GM12878 (cell line): ENCODE measurements around the gene SLC23A1. TPM values are rescaled to one million over a fixed set of nuclear protein-coding genes. Genes with fewer than 3 reads are reported as not detected.

Experiments used
- ATAC-seq: fragments of 200-7000 bp; cut with Tn5 transposase; 3 replicates; pipeline ENCODE4 v1.9.1; 2020; ENCODE audit warnings: mild to moderate bottlenecking, moderate library complexity
- BruUV-seq: library from RNA; stranded (reverse); fragments of 400-500 nt; replicated peaks from 2 replicates; lab custom pipeline; 2021; lab: Mats Ljungman, UMichigan
- CTCF ChIA-PET: fragments of 300-600 bp; sonication (Branson Sonifier 250); formaldehyde crosslinking; extraction: SDS; loops from one replicate; lab custom pipeline; 2021; ENCODE audit warnings: inconsistent platforms; lab: Yijun Ruan, JAX
- POLR2A ChIA-PET: fragments of 350-600 bp; formaldehyde crosslinking; extraction: SDS; loops from one replicate; lab custom pipeline; 2021; ENCODE audit warnings: inconsistent platforms; lab: Charles Lee
- RAD21 ChIA-PET: fragments of 300-600 bp; sonication (Branson Sonifier 250); formaldehyde crosslinking; loops from one replicate; lab custom pipeline; 2023; ENCODE audit warnings: antibody characterized with exemption; ENCODE audit not compliant: unreplicated experiment; lab: Charles Lee
- SMC1A ChIA-PET: fragments of 300-600 bp; sonication (Branson Sonifier 250); formaldehyde crosslinking; loops from one replicate; lab custom pipeline; 2023; ENCODE audit not compliant: unreplicated experiment, uncharacterized antibody; lab: Charles Lee
- DNase-seq: peaks from one replicate; pipeline ENCODE4 v3.0.0-alpha.2; 2011; ENCODE audit warnings: low read depth, low spot score
- FAIRE-seq: peaks from 3 replicates; lab custom pipeline; 2011; peaks lifted over from hg19 to GRCh38; lab: Jason Lieb, UNC
- H2AFZ ChIP-seq: 2 replicates; pipeline ENCODE4 v1.6.0; 2011; ENCODE audit warnings: low read depth, low read length, control low read depth; ENCODE audit not compliant: control insufficient read depth
- H3K27ac ChIP-seq: 2 replicates; pipeline ENCODE4 v1.5.1; 2011; ENCODE audit warnings: control low read depth; ENCODE audit not compliant: control insufficient read depth, insufficient read depth
- H3K27me3 ChIP-seq, 2 experiments: replicated peaks in 1 of 2; 2 replicates each; pipeline versions ENCODE4 v1.6.0 to v1.6.1; 2011; ENCODE audit warnings: low read length in 1 of 2; ENCODE audit not compliant: control insufficient read depth in 2 of 2, insufficient read depth in 2 of 2
- H3K36me3 ChIP-seq, 2 experiments: 2 replicates each; pipeline ENCODE4 v1.5.1; 2011; ENCODE audit warnings: low read length in 1 of 2; ENCODE audit not compliant: control insufficient read depth in 2 of 2, insufficient read depth in 2 of 2
- H3K4me1 ChIP-seq: 2 replicates; pipeline ENCODE4 v1.6.1; 2011; ENCODE audit warnings: mild to moderate bottlenecking, low read length, moderate library complexity, mixed read lengths; ENCODE audit not compliant: control insufficient read depth, insufficient read depth
- H3K4me2 ChIP-seq: 2 replicates; pipeline ENCODE4 v1.6.0; 2011; ENCODE audit warnings: control low read depth; ENCODE audit not compliant: control insufficient read depth, insufficient read depth
- H3K4me3 ChIP-seq: fragments of 200-600 bp; sonication (generic); 2 replicates; pipeline ENCODE4 v1.5.1; 2016
- H3K79me2 ChIP-seq: 2 replicates; pipeline ENCODE4 v1.6.0; 2011; ENCODE audit warnings: low read length; ENCODE audit not compliant: control insufficient read depth, insufficient read depth
- H3K9ac ChIP-seq: 2 replicates; pipeline ENCODE4 v1.8.0; 2011; ENCODE audit warnings: low read length, control low read depth, mixed read lengths; ENCODE audit not compliant: control insufficient read depth, insufficient read depth
- H3K9me3 ChIP-seq: replicated peaks from 3 replicates; pipeline ENCODE4 v1.5.1; 2011; ENCODE audit warnings: mild to moderate bottlenecking, low read length; ENCODE audit not compliant: control insufficient read depth, insufficient read depth
- H4K20me1 ChIP-seq: 2 replicates; pipeline ENCODE4 v1.6.0; 2011; ENCODE audit not compliant: control insufficient read depth, insufficient read depth
- ETV6 ChIP-seq, 2 experiments: fragments of 450-650 bp in 1 of 2; IDR thresholded peaks in 1 of 2; conservative IDR thresholded peaks in 1 of 2; 2 replicates each; pipeline ENCODE4 v1.6.1; 2014; ENCODE audit warnings: antibody characterized with exemption in 1 of 2, borderline replicate concordance in 1 of 2, low read depth in 1 of 2, mild to moderate bottlenecking in 1 of 2, moderate library complexity in 1 of 2
- EZH2 ChIP-seq: IDR thresholded peaks from 2 replicates; pipeline ENCODE4 v1.6.1; 2012; ENCODE audit warnings: low read depth, mild to moderate bottlenecking, control low read depth, inconsistent platforms, low read length, borderline replicate concordance; ENCODE audit not compliant: control insufficient read depth
- NFYA ChIP-seq: IDR thresholded peaks from 2 replicates; pipeline ENCODE4 v1.6.1; 2011; ENCODE audit warnings: low read depth, mild to moderate bottlenecking, low read length, improper control_type of control experiment, borderline replicate concordance
- NR2C1 ChIP-seq: fragments of 450-650 bp; IDR thresholded peaks from 2 replicates; pipeline ENCODE4 v1.6.1; 2017; ENCODE audit warnings: antibody characterized with exemption, mild to moderate bottlenecking, moderate library complexity
- SREBF2 ChIP-seq: IDR thresholded peaks from 2 replicates; pipeline ENCODE4 v1.6.1; 2012; ENCODE audit warnings: mild to moderate bottlenecking, low read length
- TARDBP ChIP-seq: IDR thresholded peaks from 2 replicates; pipeline ENCODE4 v1.6.1; 2016; ENCODE audit warnings: borderline replicate concordance
- WGBS: methylation state at CpG from one replicate; pipeline ENCODE4 v1.1.6; 2016; ENCODE audit warnings: low lambda C conversion rate; ENCODE audit not compliant: insufficient replicate concordance, insufficient coverage; ENCODE audit errors: missing lambda C conversion rate; 5-methylcytosine and 5-hydroxymethylcytosine counted together
- in situ Hi-C: fragments of 300-500 bp; cut with MboI; formaldehyde crosslinking; loops from 9 replicates; pipeline ENCODE4 v1.14.3; 2018; ENCODE audit warnings: mixed read lengths
- intact Hi-C: fragments of 100-400 bp; cut with micrococcal nuclease; formaldehyde crosslinking; loops from one replicate; pipeline ENCODE4 v1.14.2; 2022; ENCODE audit not compliant: unreplicated experiment
- polyA plus RNA-seq, 11 experiments: library from polyadenylated mRNA; depleted of rRNA in 4 of 11; unstranded in 6 of 11; stranded (reverse) in 5 of 11; fragments of >200 nt; fragmentation: Nextera tagmentation in 4 of 11; fragmentation: Illumina TruSeq in 1 of 11; extraction: Ambion mirVana in 4 of 11; extraction: Trizol in 1 of 11; gene quantifications; 1 replicate in 1 of 11; 2 replicates in 10 of 11; pipeline versions ENCODE4 v1.2.1 to v1.2.3, GENCODE V29; 2011 to 2016; ENCODE audit warnings: inconsistent platforms in 2 of 11, missing spikeins in 2 of 11, low read depth in 1 of 11
- total RNA-seq, 4 experiments: library from RNA; depleted of rRNA in 3 of 4; stranded (reverse); fragments of >200 nt in 3 of 4; fragmentation: Illumina TruSeq in 1 of 4; extraction: Trizol in 1 of 4; gene quantifications; 2 replicates each; pipeline versions ENCODE4 v1.2.1 to v1.2.3, GENCODE V29; 2013 to 2021
- TF ChIP-seq, protein P1 (sequence below): fragments of 150-350 bp; IDR thresholded peaks from 2 replicates; pipeline ENCODE4 v1.6.1; 2016; ENCODE audit warnings: low read depth, low read length
- TF ChIP-seq, protein P2 (sequence below): fragments of 150-350 bp; IDR thresholded peaks from 2 replicates; pipeline ENCODE4 v1.6.1; 2014; ENCODE audit warnings: mild to moderate bottlenecking, low read depth, low read length
- TF ChIP-seq, protein P3 (sequence below): IDR thresholded peaks from 2 replicates; pipeline ENCODE4 v1.6.1; 2012; ENCODE audit warnings: mild to moderate bottlenecking, low read depth, low read length
- TF ChIP-seq, protein P4 (sequence below): fragments of 450-650 bp; IDR thresholded peaks from 2 replicates; pipeline ENCODE4 v1.6.1; 2017; ENCODE audit warnings: antibody characterized with exemption, mild to moderate bottlenecking, moderate library complexity

The SLC23A1 gene
- total and polyA plus RNA-seq, 10 of the 15 experiments (the other 5 are each of a cell fraction or from before 2014, with no cell fraction given): 0.35 to 4.7 (median 1.6) TPM

DNA sequence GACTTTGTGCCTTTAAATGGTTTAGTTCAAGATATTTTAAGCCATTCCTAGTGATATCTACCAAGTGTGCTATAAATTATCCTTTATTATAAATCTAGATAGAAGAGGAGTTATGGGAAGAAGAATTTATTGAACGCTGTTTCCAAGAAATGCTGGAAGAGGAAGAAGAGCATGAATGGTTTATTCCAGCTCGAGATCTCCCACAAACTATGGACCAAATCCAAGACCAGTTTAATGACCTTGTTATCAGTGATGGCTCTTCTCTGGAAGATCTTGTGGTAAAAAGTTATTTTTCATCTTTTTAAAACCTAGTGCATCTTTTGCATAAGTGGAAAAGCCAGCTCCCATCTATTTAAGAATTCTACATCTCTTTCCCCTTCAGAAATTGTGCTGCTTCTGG, 18.6 kb downstream of the SLC23A1 start (continued):
- TF ChIP-seq, protein P1, sequence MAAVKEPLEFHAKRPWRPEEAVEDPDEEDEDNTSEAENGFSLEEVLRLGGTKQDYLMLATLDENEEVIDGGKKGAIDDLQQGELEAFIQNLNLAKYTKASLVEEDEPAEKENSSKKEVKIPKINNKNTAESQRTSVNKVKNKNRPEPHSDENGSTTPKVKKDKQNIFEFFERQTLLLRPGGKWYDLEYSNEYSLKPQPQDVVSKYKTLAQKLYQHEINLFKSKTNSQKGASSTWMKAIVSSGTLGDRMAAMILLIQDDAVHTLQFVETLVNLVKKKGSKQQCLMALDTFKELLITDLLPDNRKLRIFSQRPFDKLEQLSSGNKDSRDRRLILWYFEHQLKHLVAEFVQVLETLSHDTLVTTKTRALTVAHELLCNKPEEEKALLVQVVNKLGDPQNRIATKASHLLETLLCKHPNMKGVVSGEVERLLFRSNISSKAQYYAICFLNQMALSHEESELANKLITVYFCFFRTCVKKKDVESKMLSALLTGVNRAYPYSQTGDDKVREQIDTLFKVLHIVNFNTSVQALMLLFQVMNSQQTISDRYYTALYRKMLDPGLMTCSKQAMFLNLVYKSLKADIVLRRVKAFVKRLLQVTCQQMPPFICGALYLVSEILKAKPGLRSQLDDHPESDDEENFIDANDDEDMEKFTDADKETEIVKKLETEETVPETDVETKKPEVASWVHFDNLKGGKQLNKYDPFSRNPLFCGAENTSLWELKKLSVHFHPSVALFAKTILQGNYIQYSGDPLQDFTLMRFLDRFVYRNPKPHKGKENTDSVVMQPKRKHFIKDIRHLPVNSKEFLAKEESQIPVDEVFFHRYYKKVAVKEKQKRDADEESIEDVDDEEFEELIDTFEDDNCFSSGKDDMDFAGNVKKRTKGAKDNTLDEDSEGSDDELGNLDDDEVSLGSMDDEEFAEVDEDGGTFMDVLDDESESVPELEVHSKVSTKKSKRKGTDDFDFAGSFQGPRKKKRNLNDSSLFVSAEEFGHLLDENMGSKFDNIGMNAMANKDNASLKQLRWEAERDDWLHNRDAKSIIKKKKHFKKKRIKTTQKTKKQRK: no peak
- TF ChIP-seq EZH2: no peak
- TF ChIP-seq, protein P2, sequence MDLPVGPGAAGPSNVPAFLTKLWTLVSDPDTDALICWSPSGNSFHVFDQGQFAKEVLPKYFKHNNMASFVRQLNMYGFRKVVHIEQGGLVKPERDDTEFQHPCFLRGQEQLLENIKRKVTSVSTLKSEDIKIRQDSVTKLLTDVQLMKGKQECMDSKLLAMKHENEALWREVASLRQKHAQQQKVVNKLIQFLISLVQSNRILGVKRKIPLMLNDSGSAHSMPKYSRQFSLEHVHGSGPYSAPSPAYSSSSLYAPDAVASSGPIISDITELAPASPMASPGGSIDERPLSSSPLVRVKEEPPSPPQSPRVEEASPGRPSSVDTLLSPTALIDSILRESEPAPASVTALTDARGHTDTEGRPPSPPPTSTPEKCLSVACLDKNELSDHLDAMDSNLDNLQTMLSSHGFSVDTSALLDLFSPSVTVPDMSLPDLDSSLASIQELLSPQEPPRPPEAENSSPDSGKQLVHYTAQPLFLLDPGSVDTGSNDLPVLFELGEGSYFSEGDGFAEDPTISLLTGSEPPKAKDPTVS: no peak

DNA sequence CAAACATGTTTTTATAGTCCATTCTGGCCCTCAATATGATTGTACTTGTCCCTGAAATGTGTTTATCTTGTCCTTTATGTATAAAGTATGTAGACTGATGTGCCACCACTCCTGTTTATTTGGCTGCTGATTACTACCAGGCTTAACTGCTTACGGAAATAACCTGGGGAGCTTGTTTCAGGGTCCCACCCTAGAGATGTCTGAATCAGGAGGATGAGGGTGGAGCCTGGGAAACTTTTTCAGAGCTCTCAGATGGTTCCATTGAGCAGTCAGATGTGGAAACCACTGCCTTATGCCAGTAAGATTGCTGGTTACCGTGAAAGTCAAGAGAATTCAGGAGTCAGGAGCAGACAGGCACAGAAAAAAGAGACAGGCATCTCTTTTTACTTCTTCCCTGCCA, 19.2 kb downstream of the SLC23A1 start:
- Histone ChIP-seq H3K79me2 (peaks cover 3% of the 10 kb centered on the region), H3K36me3 (peaks cover 7 to 22% of the 10 kb centered on the region in 2 experiments; a peak in 3 of 4 replicates), H4K20me1 (no peaks in the 10 kb centered on the region), H3K27me3 (no peaks in the 10 kb centered on the region), H3K4me1 (no peaks in the 10 kb centered on the region), H3K4me3 (no peak overlapping the region), H3K27ac (no peak overlapping the region), H2AFZ (no peak overlapping the region), H3K4me2 (no peak overlapping the region), H3K9me3 (no peaks in the 10 kb centered on the region; the same call in 2 of the 3 replicates), H3K9ac (no peak overlapping the region)
- no TSS peak for BruUV-seq
- POLR2A ChIA-PET: no interaction called here
- ATAC-seq (no peak; the same call in 2 of the 3 replicates), DNase-seq (no peak), FAIRE-seq (no peak)
- TF ChIP-seq TARDBP (no peak), ETV6 (conservative IDR thresholded peaks at IDR 0.05 in 1 of 2, IDR thresholded peaks at IDR 0.05 in 1 of 2; ENCODE audit: borderline replicate concordance in 1 of 2, low read depth in 1 of 2) (no peak), SREBF2 (no peak), NR2C1 (no peak), NFYA (no peak)
- TF ChIP-seq, protein P3, sequence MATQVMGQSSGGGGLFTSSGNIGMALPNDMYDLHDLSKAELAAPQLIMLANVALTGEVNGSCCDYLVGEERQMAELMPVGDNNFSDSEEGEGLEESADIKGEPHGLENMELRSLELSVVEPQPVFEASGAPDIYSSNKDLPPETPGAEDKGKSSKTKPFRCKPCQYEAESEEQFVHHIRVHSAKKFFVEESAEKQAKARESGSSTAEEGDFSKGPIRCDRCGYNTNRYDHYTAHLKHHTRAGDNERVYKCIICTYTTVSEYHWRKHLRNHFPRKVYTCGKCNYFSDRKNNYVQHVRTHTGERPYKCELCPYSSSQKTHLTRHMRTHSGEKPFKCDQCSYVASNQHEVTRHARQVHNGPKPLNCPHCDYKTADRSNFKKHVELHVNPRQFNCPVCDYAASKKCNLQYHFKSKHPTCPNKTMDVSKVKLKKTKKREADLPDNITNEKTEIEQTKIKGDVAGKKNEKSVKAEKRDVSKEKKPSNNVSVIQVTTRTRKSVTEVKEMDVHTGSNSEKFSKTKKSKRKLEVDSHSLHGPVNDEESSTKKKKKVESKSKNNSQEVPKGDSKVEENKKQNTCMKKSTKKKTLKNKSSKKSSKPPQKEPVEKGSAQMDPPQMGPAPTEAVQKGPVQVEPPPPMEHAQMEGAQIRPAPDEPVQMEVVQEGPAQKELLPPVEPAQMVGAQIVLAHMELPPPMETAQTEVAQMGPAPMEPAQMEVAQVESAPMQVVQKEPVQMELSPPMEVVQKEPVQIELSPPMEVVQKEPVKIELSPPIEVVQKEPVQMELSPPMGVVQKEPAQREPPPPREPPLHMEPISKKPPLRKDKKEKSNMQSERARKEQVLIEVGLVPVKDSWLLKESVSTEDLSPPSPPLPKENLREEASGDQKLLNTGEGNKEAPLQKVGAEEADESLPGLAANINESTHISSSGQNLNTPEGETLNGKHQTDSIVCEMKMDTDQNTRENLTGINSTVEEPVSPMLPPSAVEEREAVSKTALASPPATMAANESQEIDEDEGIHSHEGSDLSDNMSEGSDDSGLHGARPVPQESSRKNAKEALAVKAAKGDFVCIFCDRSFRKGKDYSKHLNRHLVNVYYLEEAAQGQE: no peak
- TF ChIP-seq, protein P4, sequence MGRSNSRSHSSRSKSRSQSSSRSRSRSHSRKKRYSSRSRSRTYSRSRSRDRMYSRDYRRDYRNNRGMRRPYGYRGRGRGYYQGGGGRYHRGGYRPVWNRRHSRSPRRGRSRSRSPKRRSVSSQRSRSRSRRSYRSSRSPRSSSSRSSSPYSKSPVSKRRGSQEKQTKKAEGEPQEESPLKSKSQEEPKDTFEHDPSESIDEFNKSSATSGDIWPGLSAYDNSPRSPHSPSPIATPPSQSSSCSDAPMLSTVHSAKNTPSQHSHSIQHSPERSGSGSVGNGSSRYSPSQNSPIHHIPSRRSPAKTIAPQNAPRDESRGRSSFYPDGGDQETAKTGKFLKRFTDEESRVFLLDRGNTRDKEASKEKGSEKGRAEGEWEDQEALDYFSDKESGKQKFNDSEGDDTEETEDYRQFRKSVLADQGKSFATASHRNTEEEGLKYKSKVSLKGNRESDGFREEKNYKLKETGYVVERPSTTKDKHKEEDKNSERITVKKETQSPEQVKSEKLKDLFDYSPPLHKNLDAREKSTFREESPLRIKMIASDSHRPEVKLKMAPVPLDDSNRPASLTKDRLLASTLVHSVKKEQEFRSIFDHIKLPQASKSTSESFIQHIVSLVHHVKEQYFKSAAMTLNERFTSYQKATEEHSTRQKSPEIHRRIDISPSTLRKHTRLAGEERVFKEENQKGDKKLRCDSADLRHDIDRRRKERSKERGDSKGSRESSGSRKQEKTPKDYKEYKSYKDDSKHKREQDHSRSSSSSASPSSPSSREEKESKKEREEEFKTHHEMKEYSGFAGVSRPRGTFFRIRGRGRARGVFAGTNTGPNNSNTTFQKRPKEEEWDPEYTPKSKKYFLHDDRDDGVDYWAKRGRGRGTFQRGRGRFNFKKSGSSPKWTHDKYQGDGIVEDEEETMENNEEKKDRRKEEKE: no peak
- SMC1A ChIA-PET: no interaction called here
- CTCF ChIA-PET: no interaction called here
- WGBS: 75% methylated on average over 2 of the region's 2 CpGs
- RAD21 ChIA-PET: no interaction called here
- in situ Hi-C loops (no loop called here), intact Hi-C loops (no loop called here)
